Fibroblast of skin of right quadriceps (primary cell): ENCODE measurements around the gene NCBP2L.
"Not testable (repeated sequence)": the region's sequence is repeated elsewhere in the genome, so short reads cannot be mapped to it uniquely, and the experiment has no call there.

Experiments
- DNase-seq: peaks from one replicate; pipeline ENCODE4 v3.0.0-alpha.2; 2013

The NCBP2L gene

DNA sequence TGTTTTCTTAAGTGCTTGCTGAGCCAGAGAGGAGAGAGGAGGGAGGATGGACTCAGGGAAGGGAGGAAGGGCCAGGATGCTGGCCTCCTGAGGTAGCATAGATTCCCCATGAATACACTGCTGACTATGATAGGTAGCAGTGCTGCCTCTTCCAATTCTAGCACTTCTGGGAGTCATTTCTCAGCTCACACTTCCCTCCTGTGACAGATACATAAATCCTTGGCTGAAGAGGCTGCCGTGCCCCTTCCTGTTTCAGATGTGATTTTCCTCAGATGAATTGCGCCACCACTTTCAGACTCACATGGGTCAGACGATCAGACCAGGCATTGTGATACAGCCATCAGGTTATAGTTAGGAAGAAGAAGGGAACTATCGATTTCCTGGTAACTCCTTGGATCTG lies 24.3 kb upstream of the NCBP2L start:
- no peak for DNase-seq

DNA sequence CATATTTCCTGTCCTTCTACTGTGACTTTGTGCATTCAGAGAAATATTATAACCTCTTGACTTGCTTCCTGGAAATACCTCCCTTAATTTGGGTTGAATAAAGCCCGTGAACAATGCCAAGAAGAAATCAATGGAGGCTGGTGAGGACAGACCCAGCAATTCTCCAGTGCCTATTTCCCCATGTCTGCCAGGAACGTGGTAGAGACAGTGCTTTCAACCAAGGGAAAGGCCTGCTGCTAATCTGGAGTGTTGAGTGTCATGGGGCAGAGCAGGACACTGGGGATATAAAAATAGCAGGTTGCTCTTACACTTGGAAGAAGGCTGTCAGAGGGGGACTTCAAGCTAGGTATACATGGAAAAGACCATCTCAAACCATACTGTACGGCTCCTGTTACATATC lies 21.8 kb upstream of the NCBP2L start:
- DNase-seq: no peak

DNA sequence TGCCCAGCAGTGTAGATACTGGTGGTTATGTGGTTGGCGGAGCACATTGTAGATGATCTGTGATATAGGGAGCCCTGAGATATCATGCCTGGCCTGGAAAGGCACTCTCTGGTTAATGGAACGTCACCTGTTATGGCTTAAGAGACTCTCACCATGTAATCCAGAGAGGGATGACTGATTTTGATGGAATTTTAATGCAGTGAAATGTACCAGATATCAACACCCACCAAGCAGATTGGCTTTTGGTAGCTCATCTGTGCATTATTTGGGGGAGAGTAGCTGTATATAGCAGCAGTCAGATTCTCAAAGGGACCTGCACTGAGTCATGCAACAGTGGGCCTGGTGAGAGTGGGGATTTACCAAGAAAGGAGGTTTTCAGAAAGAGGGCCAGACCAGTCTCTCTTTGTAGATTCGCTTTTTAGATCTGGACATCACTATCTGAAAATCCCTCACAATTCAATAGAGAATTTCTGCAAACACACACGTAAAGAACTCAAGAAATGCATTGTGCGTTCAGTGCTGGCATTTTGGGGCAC lies 19.2 kb upstream of the NCBP2L start:
- DNase-seq: no peak

DNA sequence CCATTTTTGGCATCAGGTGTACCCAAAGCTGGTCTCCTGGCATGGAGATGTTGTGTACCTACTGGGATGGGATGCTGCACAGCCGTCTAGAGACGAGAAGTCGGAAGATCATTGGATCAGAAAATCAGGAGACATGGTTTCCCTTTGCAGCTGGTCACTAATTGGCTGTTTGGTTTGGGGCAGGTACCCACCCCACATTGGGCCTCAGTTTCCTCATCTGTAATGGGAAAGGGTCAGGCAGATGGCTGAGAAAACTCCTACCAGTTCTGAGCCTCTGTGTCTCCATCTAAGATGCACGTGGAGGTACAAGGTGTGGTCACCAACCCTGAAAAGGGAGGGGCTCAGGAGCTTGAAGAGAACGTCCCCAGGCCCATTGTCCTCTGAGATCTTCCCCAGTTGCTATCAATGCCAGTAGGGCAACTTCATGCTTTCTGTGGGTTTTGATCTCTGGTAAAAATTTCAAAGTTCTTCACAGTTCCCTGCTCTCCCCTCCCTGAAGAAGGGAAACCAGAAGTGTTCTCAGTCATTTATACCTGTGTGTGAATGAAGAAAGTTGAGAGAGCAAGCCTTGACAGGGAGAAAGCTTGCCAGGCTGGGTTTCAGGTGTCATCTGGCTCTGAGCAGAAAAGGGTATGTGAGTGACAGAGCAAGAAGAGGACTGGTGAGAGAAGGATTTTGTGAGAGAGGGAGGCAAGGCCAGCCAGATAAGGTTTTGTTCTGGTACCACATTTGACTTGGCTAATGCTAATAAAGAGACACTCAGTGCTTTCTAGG lies 17.0 kb upstream of the NCBP2L start:
- no peak for DNase-seq

DNA sequence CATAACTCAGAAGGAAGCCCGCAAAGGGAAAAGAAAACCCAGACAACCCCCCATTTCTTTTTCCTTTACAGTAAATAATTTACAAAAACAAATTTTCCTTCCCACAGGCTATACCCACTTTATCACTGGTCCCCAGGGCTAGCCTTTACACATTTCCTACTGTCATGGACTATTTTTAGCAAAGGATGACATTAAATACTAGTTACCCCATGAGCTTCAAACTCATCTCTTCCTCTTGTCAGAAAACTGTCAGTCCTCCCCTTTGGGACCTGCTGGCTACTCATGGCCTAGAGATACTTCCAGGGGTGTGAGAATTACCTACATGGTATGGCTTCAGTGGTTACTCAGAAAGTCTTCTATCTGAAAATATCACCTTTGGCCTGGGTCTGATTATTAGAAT lies 13.9 kb upstream of the NCBP2L start:
- DNase-seq: no peak

DNA sequence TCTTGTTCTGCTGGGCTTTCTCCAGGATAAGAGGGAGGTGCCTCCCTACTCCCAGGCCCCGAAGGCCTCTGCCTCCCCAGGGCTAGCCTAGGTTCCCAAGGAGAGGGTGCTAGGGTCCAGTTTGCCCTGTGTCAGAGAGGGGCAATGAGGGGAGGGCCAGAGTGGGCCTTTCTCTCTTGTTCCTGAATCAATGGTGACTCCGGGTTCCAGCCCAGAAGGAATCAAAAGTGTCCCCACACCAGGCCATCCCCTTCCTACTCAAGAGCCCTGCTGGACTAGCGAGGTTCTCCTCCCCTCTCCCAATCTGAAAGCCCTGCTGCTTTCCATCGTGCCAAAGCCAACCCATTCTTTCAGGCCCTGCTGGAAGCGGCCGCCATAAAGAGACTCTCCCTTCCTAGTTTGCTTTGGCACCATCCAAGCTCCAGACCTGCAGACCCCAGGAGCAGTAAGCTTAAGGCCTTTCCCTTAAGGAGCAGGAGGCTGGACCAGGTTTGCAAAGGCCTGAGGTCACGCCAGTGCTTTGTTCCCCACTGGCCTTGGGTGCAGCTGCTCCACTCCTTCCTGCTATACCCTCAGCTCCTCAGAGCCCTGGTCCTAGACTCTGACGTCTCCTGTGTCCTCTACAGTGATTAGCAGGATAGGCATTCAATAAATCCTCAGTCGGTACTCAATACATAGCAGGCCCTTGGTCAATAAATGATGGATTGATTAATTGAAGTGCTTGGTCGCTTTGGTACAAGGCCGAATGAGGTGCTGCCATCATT lies 12.5 kb upstream of the NCBP2L start:
- no peak for DNase-seq

DNA sequence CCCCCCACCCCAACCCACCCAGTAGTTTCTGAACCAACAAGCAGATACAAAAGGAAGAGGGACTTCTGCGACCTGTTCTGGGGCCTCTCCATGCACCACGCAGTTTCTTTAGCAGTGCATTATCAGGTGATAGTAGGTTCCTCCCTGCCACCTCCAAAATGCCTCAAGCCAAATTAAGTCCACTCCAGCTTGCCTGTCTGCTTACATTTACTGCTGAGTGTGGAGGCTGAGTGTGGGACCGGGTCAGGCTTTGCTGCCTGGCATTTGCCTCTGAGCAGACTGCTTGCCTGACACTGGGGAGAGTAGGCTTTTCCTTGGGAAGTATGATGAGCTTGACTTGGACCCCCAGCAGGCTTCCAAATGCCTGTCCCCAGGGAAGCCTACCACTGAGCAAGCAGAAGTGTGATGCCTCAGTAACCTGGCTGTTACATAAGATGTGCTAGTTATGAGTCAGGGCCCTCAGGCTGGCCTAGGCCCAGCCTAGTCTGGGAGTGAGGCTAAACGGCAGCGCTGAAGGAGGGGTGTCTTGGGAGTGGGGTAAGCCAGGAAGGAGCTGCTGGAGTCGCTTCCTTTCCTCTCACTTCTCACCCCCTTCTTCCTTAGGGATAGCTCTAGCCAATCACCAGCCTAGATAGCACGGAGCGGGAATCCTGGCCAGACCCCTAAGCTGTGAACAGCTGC lies 10.9 kb upstream of the NCBP2L start:
- DNase-seq: peak; percentile 42

DNA sequence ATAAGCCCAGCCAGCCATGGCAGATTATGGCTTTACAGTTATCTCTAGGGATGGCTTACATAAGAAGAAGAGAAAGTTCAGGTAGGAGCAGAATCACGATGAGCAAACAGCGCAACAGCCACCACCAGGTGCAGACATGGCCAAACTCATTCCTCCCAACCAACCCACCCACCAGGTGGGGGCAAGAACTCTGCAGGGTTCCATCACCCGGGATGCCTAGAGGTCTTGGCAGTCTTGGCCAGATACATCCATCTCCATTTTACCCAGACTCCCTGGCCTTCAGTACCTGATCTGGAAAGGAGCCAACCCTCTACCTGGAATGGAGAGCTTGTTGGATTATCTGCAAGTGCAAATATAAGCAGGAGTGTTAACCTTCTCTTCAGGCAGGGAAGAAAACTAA lies 9.5 kb upstream of the NCBP2L start:
- no peak for DNase-seq

DNA sequence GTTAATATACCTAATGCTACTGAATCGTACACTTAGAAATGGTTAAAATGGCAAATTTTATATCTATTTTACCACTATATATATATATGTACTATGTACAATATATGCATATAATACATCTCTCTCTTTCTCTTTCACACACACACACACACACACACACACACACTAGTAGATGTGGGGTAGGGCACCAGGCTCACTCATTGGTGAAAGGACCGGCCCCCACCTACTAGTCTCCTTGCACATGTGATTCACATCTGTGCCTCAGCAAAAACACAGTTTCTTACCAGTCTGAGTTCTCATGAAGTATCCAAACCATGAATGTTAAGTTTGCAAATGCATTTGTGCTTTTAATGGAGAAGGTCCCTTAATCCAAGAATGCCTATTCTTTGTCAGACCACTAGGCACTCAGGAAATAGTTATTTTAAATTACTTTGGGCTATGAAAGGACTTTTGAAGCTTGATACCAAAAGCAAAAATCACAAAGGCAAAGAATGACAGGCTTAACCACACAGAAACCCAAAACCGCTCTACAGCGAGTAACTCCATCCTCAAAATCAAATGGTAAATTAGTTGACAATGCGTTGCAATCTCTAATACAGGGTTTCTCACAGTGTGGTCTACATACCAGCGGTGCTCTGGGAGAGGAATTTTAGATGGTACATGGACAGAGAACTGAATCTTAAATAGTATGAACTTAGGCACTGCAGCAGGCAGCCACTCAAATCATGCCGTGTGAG lies 7.8 kb upstream of the NCBP2L start:
- DNase-seq: no peak

DNA sequence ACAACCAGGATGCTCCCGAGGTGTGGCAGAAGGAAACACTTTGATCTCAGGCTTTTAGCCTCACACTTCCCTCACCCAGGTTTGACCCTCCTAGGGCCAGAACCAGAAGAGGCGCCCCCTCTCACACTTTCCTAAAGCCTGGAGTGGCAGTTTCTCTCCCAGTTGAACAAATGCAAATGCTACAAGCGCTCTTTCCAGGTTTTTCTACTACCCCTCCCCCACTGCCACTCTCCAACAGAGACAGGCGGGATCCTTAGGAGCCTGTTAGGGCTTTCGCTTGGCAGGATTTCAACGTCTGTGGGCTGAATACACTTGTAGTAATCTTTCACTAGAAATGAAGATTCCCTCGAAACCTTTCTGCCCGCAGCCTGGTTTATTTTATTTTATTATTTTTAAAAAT lies 4.3 kb upstream of the NCBP2L start:
- DNase-seq: no peak

DNA sequence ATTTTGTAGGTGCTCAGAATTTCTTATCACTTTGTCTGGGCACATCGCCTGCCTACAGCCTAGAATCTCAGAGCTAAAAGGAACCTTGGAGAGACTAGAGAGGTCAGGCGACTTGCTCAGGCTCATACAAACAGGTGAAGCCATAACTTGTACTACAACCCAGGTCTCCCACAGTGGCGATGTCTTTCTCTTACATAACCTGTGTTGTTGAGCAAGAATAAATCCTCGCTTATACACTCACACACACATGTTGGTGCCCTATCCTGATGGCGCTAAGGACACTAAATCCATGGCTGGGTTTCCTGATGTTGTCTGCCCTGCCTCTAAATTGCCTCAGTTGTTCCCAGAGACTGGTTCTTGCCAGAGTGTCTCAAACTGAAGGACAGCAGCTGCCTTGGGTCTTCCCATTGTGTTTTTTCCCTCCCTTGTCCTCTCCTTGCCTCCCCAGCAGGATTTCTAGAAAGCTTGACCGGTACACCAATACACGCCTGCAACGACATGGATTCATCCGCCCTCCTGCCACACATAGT lies 3.6 kb upstream of the NCBP2L start:
- no peak for DNase-seq

DNA sequence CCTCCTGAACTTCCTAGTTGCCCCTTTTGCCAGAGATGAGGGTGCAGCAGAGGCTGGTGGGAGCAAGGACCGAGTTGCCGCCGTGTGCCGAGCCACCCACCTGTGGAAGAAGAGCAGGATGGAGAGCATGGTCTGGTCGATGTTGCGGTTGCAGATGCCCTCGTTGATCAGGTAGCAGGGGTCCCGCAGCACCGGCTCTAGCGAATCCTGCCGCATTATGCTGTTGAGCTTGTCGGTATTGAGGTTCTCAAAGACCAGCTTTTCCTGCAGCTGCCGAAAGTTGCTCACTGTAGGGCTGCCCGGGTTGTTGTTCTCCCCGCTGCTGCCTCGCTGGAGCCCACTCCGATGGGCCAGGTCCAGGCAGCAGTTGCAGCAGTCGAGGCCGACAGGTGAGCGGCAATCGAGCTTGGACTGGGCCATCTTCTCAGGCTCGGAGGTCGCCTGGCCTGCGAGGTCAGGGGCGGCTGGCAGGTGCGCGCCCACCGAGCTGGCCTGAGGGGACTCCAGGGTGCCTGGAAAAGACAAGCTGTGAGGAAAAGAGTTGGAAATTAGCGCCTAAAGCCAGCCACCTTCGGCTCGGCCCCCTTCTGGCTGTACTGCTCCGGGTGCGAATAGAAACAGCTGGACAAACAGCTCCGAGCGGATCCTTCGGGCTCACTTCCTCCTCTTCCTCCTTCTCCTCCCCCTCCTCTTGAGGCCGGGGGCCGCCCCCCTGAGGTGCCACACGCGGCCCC lies 2.4 kb upstream of the NCBP2L start:
- no peak for DNase-seq

DNA sequence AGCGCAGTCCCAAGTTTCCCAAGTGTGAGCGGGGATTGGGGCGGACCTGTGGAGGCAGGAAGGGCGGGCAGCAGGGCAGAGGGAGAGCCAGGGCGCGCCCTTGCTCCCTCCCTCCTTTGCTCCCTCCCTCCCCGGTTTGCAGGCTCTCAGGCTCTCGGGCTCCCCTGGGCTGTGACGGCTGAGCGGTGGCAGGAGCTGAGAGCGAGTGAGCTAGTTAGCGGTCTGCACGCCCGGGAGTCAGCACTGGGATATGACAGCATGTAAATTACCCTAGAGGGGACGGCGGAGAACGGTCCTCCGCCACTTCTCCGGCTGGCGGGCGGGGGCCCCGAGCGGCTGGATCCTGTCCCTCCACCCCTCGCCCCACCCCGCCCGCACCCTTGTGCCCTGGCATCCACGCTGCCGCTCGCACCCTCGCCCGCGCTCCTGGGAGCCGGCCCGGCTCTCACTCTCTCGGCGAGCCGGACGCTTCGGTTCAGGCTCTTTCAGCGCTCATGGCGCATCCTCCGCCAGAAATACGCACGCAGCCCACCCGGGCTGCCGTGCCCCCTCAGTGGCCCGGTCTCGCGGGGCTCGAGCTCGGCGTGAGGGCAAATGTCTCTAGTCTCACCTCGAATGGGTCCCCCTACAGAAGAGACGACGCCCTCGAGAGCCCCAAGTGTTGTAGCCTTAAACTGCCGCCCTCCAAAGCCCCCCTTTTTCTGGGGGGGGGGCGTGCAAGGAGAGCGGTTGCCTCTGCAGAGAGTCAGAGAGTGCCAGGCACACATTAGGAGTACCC lies 1.6 kb upstream of the NCBP2L start, which contains the start of gene TSC22D3:
Gene TSC22D3 (minus strand): TSS at position 54 of the 778 bp plus-strand sequence. CDS start 368 bp downstream, outside the sequence.
- DNase-seq: peak; percentile 44

DNA sequence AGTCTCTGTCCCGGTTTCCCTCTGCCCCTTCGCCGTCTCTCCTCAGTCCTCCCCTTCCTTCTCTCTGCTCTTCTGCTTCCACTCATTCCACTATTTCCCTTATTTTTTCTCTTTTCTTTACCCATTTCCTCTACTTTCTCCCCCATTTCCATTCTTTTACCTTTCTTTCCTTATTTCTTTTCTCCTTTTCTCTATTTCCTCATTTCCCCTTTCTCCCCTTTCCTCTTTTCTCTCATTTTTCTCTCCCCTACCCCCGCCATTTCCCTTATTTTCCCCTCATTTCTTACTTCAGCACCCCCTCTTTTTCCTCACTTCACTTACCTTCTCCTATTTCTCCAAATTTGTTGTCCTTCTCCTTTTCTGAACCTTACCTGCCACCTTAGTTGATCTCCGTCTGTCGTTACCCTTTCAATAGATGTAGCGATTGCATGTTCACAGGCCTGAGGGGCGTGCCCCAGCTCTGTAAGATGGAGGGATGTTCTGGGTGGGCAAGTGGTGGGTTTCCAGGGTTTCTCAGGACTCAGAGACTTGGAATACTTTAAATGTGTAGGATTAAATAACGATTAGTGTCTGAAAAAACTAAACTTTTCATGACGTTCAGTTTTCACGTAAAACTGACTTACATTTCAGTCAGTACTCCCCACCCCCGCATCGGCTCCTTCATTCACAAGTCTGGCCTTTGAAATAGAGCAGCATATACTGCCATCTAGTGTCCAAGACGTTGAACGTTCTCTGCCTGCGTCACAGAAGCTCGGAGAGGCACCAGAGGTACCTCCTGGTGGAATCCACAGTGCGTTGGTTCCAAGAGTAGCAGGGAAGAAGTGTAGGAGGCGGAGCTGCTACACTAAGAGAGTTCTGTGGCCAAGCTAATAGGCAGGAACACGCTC lies 641 bp upstream of the NCBP2L start:
- peak; percentile 80 for DNase-seq

DNA sequence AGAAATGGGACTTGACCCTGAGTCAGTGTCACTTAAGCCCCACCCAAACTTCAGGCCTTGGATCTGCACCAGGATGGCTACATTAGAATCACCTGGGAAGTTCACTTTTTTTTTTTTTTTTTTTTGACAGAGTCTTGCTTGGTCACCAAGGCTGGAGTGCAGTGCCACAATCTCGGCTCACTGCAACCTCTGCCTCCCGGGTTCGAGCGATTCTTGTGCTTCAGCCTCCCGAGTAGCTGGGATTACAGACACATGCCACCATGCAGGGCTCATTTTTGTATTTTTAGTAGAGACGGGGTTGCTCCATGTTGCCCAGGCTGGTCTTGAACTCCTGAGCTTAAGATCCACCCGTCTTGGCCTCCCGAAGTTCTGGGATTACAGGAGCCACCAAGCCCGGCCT lies 3.0 kb downstream of the NCBP2L start:
- no peak for DNase-seq

DNA sequence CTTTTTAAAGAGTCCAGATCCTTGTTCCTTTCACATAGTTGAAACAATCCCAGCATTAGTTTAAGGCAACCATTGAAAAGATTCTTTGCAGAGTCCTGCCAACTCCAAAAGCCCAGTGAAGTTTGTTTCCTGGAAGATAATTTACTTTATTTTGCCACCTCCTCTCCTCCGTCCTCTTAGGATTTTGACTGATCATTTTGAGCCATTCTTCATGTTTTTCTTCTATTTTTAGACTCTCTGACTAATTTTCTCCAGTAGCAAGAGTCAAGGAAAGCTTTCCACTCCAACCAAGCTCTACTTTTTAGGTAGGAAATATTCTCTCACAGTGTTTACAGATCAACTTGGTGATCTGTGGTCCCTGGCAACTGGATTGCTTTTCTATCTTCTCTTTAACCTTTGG lies 10.3 kb downstream of the NCBP2L start:
- no peak for DNase-seq

DNA sequence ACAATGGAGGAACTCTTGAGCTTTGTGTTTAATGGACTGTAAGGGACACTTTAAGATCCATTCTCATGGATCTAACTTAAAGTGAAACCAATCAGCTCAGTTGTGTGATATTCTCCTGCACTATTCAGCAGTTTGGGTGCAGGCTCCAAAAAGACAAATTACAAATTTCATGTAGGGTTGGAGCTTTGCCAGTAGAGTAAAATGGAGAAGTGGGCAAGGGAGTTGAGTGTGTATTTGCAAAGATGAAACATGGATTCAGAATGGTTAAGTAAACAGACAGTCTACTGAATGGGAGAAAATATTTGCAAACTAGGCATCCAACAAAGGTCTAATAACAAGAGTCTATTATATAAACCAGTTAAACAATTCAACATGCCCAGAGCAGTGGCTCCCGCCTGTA lies 26.9 kb downstream of the NCBP2L start:
- no peak for DNase-seq

DNA sequence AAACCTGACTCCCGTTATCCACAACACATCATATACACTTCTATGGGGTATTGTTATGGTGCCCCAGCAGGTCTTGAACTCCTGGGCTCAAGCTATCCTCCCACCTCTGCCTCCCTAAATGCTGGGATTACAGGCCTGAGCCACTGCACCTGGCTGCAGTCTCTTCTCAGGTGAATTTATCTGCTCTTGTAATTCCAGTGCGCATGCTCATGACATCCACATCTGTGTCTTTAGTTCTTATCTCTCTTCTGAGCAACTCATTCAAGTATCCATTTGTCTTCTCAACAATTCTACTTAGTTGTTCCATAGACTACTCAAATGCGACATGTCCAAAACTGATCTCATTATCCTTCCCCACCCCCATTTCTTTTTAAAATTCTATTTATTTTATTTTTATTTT lies 27.6 kb downstream of the NCBP2L start:
- DNase-seq: no peak

DNA sequence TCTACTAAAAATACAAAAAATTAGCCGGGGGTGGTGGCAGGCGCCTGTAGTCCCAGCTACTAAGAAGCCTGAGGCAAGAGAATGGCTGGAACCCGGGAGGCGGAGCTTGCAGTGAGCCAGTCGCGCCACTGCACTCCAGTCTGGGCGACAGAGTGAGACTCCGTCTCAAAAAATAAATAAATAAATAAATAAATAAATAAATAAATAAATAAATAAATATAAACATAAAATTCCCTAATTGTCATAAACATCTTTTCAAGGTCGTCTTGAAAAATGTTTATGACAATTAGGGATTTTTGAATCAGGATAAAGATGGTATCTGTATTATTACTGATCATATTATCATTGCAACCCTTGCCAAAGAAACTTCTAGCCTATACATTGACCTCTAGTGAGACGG lies 32.5 kb downstream of the NCBP2L start:
- not testable (repeated sequence) for DNase-seq
